ENCODE data around the gene SBNO2.

The SBNO2 gene

DNA sequence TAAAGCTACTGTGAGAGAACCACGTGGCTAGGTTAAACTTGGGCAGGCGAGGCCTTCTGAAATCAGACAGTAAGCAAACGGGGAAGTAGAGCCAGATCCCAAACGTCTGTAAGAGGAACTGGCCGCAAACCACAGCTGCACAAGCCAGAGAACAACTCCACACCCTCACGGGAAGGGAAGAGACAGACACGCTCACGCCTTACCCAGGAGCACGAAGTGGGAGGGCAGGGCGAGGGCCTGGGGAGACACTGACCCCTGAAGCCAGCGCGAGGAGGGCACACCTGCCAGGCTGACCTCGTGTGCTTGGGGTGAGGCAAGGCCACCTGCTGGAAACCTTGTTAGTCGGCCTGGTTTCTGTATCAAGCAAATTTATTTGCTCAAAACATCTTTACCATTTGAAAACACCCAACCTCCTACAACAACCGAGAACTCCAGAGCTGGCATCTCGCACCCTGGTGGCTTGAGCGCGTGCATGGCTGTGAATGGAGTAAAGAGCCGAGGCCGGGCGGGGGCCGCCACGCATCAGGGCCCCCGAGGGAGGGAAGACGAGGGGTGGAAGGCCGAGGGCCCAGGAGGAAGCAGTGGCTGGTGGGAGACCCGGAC is 86.2 kb downstream of the SBNO2 start:
- no peak for DNase-seq (ENCODE audit: low spot score)

DNA sequence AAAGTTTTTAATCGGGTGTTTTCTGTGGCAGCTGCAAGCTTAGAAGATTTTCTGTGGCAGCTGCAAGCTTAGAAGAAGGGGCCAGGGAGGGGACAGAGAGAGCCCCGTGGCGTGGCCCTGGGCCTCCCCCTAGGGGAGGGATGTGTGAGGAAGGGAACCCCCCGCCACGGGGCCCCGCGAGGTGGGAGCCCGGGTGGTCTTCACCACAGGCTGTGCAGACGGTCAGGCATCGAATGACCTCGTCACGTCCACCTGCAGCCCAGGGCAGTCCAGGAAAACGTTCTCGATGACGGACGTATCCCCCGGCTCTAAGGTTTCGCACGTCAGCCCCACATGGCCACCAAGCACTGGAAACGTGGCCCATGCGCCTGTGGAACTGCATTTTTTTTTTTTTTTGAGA is 87.5 kb downstream of the SBNO2 start:
- DNase-seq (ENCODE audit: low spot score), result no peak

GRCh38 chr19:1085676-1086442 is 88.2 kb downstream of the SBNO2 start:
- DNase-seq (ENCODE audit: low spot score), result no peak

GRCh38 chr19:1085053-1085658 is 88.9 kb downstream of the SBNO2 start:
- DNase-seq (ENCODE audit: low spot score), result no peak

- no peak for DNase-seq (ENCODE audit: low spot score)
Observed at GRCh38 chr19:1084024-1084868, 89.8 kb downstream of the SBNO2 start.

GRCh38 chr19:1082928-1083816 is 90.9 kb downstream of the SBNO2 start:
- no peak for DNase-seq (ENCODE audit: low spot score)

- peak; percentile 66 for DNase-seq (ENCODE audit: low spot score)
Observed at GRCh38 chr19:1082165-1082927, 91.7 kb downstream of the SBNO2 start.

DNA sequence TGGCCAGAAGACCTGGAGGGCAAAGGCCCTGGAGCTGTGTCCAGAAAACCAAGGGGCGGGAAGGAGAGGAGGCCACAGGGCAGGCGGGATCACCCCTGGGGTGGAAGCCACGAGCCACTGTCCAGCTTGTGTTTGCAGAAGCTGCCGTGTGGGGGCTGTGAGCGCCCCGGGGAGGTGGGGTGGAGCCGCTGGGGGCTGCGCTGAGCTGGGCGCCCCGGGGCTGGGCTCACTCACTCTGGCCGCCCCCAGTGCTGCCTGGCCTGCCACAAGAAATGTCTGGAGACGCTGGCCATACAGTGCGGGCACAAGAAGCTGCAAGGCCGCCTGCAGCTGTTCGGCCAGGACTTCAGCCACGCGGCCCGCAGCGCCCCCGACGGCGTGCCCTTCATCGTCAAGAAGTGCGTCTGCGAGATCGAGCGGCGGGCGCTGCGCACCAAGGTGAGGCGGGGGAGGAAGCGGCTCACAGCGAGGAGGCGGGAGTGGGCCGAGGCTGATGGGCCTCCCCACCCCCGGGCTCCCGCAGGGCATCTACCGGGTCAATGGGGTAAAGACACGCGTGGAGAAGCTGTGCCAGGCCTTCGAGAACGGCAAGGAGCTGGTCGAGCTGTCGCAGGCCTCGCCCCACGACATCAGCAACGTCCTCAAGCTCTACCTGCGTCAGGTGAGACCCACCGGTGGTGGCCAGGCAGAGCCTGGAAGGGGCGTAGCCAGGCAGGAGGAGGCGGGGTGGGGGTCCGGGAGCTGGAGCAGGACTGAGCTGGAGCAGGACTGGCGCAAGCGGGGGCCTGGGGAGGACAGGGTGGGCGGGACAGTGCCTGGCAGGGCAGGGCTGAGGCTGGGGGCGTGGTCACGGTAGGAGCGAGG is 92.5 kb downstream of the SBNO2 start:
- no peak for DNase-seq (ENCODE audit: low spot score)

- DNase-seq (ENCODE audit: low spot score), result no peak
Observed at GRCh38 chr19:1080360-1081161, 93.5 kb downstream of the SBNO2 start.

GRCh38 chr19:1079566-1080111 is 94.4 kb downstream of the SBNO2 start:
- DNase-seq (ENCODE audit: low spot score), result no peak

GRCh38 chr19:1076951-1077350 is 97.1 kb downstream of the SBNO2 start:
- peak; percentile 55 for DNase-seq (ENCODE audit: low spot score)

GRCh38 chr19:1076046-1076386 is 98.1 kb downstream of the SBNO2 start:
- no peak for DNase-seq (ENCODE audit: low spot score)

- DNase-seq (ENCODE audit: low spot score), result no peak
Observed at GRCh38 chr19:1074544-1075283, 99.4 kb downstream of the SBNO2 start.

DNA sequence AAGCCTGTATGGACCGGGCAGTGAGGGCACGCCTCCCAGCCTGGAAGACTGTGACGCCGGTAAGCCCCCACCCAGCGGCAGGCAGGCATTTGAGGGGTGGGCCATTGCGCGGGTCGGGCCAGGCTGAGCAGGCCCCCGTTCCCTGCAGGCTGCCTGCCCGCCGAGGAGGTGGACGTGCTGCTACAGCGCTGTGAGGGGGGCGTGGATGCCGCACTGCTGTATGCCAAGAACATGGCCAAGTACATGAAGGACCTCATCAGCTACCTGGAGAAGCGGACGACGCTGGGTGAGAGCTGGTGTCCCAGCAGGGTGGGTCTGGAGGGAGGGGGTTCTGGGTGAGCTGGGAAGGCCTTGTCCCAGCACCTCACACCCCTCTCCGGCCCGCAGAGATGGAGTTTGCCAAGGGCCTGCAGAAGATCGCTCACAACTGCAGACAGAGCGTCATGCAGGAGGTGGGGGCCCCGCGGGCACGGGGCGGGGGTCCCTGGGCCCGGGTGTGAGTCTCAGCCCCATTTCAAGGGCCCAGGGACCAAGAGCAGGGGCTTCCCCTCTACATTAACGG is 100.0 kb downstream of the SBNO2 start:
- no peak for DNase-seq (ENCODE audit: low spot score)

DNA sequence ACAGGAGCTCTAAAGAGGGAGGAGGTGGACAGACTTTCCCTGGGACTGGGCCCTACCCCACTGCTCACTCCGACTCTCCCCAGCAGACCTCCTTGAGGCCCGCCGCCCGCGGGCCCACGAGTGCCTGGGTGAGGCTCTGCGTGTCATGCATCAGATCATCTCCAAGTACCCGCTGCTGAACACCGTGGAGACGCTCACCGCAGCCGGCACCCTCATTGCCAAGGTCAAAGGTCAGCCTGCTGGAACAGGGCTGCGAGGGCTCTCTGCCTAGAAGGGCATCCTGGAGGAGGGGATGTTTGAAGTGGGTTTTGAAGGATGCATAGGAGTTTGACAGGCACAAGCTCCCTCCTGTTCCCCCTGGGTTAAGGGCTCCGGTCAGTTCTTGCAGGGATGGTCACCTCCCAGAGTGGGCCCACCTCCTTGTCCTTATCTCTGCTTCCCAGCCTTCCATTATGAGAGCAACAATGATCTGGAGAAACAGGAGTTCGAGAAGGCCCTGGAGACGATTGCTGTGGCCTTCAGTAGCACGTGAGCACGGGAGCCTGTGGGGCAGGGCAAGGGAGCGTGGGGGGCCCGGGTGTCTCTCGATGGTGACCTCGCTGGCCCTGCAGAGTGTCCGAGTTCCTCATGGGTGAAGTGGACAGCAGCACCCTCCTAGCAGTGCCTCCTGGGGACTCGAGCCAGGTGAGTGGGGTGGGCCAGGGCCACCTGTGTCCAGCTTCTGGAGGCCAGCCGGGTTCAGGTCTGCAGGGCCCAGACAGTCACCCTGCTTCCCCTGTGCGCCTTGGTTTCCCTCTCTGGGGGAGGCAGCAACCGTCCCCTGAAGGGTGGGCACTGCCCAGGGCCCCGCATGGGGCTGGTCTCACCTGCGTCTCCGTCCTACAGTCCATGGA is 100.8 kb downstream of the SBNO2 start:
- DNase-seq (ENCODE audit: low spot score), result no peak

GRCh38 chr19:1072371-1073015 is 101.6 kb downstream of the SBNO2 start:
- no peak for DNase-seq (ENCODE audit: low spot score)
